BE2C (cell line): ENCODE measurements around the gene MEGF11.

Source experiments
- DNase-seq: peaks from one replicate; pipeline ENCODE4 v3.0.0-alpha.2; 2020
- H3K27me3 ChIP-seq: fragments of 250-450 bp; sonication (Bioruptor Pico); 2 replicates; pipeline ENCODE4 v1.5.1; 2020; ENCODE audit warnings: mild to moderate bottlenecking
- H3K36me3 ChIP-seq: fragments of 250-450 bp; sonication (Bioruptor Pico); 2 replicates; pipeline ENCODE4 v1.5.1; 2020; ENCODE audit warnings: mild to moderate bottlenecking
- H3K4me1 ChIP-seq: fragments of 250-450 bp; sonication (Bioruptor Pico); 2 replicates; pipeline ENCODE4 v1.5.1; 2020
- H3K4me3 ChIP-seq: 2 replicates; pipeline ENCODE4 v1.5.1; 2011; ENCODE audit warnings: low read depth, low read length
- H3K9me3 ChIP-seq: fragments of 250-450 bp; sonication (Bioruptor Pico); 2 replicates; pipeline ENCODE4 v1.5.1; 2020
- CTCF ChIP-seq: IDR thresholded peaks from 2 replicates; pipeline ENCODE4 v1.5.1; 2012; ENCODE audit warnings: mild to moderate bottlenecking, low read depth, low read length

MEGF11 gene

GRCh38 chr15:65963911-65964482 lies 289.6 kb downstream of the MEGF11 start:
- no peak for DNase-seq
- TF ChIP-seq CTCF: no peak
- Histone ChIP-seq H3K36me3 (no peaks in the 10 kb centered on the region), H3K9me3 (no peaks in the 10 kb centered on the region), H3K4me3 (no peak overlapping the region), H3K4me1 (peaks cover 2% of the 10 kb centered on the region; the same call in 1 of the 2 replicates), H3K27me3 (no peaks in the 10 kb centered on the region)

GRCh38 chr15:65963358-65963757 lies 290.2 kb downstream of the MEGF11 start:
- Histone ChIP-seq H3K27me3 (no peaks in the 10 kb centered on the region), H3K36me3 (no peaks in the 10 kb centered on the region)

GRCh38 chr15:65962187-65962586 lies 291.4 kb downstream of the MEGF11 start:
- Histone ChIP-seq H3K27me3 (no peaks in the 10 kb centered on the region), H3K4me1 (peaks cover 2% of the 10 kb centered on the region; the same call in 1 of the 2 replicates), H3K9me3 (no peaks in the 10 kb centered on the region), H3K36me3 (no peaks in the 10 kb centered on the region), H3K4me3 (no peak overlapping the region)
- DNase-seq: no peak
- TF ChIP-seq CTCF: no peak

More at GRCh38 chr15:65963358-65963757, 290.2 kb downstream of the MEGF11 start:
- Histone ChIP-seq H3K4me3 (no peak overlapping the region), H3K9me3 (no peaks in the 10 kb centered on the region), H3K4me1 (peaks cover 2% of the 10 kb centered on the region; the same call in 1 of the 2 replicates)
- no peak for TF ChIP-seq CTCF
- no peak for DNase-seq

- Histone ChIP-seq H3K9me3 (no peaks in the 10 kb centered on the region), H3K4me3 (no peak overlapping the region), H3K27me3 (no peaks in the 10 kb centered on the region), H3K36me3 (no peaks in the 10 kb centered on the region), H3K4me1 (peaks cover 2% of the 10 kb centered on the region; the same call in 1 of the 2 replicates)
- no peak for DNase-seq
- no peak for TF ChIP-seq CTCF
Observed at GRCh38 chr15:65960586-65960985, 293.0 kb downstream of the MEGF11 start.

GRCh38 chr15:65958835-65959234 lies 294.7 kb downstream of the MEGF11 start:
- H3K4me1 ChIP-seq: peaks cover 5% of the 10 kb centered on the region; the same call in 1 of the 2 replicates
- DNase-seq: no peak
- H3K4me3 ChIP-seq: no peak overlapping the region
- no peaks in the 10 kb centered on the region for H3K27me3 ChIP-seq
- no peak for TF ChIP-seq CTCF
- no peaks in the 10 kb centered on the region for H3K36me3 ChIP-seq
- no peaks in the 10 kb centered on the region for H3K9me3 ChIP-seq

GRCh38 chr15:65957451-65957850 lies 296.1 kb downstream of the MEGF11 start:
- no peak for DNase-seq
- no peaks in the 10 kb centered on the region for H3K9me3 ChIP-seq
- TF ChIP-seq CTCF: no peak
- H3K4me3 ChIP-seq: no peak overlapping the region
- H3K27me3 ChIP-seq: no peaks in the 10 kb centered on the region
- H3K36me3 ChIP-seq: no peaks in the 10 kb centered on the region
- H3K4me1 ChIP-seq: peaks cover 10% of the 10 kb centered on the region; the same call in 1 of the 2 replicates
